ENCODE results near the gene SPINDOC.

Gene SPINDOC

DNA sequence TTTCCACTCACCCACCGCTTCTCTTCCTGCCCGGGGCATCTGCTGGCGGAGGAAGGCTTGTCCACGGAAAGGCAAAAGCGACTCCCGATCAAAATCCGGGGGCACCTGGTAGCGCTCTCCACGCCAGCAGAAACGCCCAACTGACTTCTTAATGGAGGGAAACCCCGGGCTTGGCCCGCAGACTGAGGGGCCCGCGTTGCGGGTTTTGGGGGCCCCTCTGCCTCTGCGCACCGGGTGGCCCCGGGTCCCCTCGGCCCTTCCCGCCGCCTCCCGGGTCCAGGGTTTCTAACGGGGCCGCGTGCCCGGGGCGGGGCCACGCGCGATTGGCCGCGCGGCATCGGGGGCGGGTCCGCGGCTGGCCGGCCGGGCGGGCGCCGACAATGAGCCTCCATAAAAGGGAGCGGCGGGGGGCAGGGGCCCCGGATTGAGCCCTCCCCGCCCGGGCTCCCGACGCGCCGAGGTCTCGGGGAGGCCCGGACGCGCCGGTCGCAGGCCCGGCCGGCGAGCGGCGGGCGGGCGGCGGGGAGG lies at the start of gene SPINDOC:
Gene SPINDOC, plus strand, starts transcription at position 422 of the 528 bp plus-strand sequence. CDS start 231 bp downstream, outside the sequence.
- ChIA-PET CTCF (interaction anchor here (1.0 to 1.3 kb wide), 3 partner anchors 25 to 45 kb away, joined by 3 to 5 read pairs (median 5); partner anchors contain the start of gene MARK2), POLR2A (interaction anchor here (0.6 kb wide), 1 partner anchor 78 kb away, joined by 4 read pairs; no protein-coding TSS in a partner anchor)
- DNase-seq (ENCODE audit: extremely low spot score), result peak; percentile 96
- TF ChIP-seq CTCF (IDR thresholded peaks at IDR 0.05; ENCODE audit: control extremely low read depth, extremely low read depth, low read depth, missing control alignments), result no peak

DNA sequence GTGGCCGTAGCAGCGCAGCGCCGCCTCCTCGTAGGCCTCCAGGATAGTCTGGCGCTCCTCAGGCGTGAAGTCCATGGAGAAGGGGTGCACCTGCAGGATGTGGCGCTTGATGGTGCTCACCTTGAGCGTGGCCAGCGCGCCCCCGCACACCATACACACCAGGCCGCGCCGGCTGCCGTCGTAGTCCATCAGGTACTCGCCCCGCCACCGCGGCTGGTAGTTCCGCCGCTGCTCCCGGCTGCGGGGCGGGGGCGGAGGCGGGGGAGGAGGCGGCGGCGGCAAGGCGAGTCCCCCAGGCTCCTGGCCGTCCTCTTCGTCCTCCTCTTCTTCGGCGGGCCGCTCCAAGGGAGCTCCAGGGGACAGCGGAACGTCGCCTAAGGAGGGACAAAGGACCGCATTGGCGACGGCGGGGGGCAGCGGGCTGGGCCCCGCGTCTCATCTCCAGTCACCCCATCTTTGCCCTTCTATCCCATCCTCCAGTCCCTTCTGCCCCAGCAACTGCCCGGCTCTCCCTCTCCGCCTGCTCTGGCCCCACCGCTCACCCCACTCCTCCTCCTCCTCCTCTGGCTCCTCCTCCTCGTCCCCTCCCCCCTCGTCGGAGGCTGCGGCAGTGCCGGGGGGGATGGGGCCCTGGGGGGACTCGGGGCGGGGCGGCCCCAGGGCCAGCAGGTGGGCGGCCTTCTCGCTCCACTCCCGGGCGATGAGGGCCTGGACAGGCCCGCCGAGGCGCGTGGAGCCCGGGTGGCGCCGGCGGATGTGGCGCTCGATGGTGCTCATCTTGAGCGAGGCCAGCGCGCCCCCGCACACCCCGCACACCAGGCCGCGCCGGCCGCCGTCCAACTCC lies 49.5 kb upstream of the SPINDOC start:
- DNase-seq (ENCODE audit: extremely low spot score), result no peak
- TF ChIP-seq CTCF (IDR thresholded peaks at IDR 0.05; ENCODE audit: control extremely low read depth, extremely low read depth, low read depth, missing control alignments), result no peak
- CTCF ChIA-PET, result no interaction called here

GRCh38 chr11:63764340-63764678 lies 48.9 kb upstream of the SPINDOC start:
- TF ChIP-seq CTCF (IDR thresholded peaks at IDR 0.05; ENCODE audit: control extremely low read depth, extremely low read depth, low read depth, missing control alignments), result no peak
- ChIA-PET CTCF (no interaction called here), POLR2A (no interaction called here)
- no peak for DNase-seq (ENCODE audit: extremely low spot score)

More for the DNA sequence above, 49.5 kb upstream of the SPINDOC start:
- POLR2A ChIA-PET, result no interaction called here

GRCh38 chr11:63764679-63765647 lies 48.3 kb upstream of the SPINDOC start:
- TF ChIP-seq CTCF (IDR thresholded peaks at IDR 0.05; ENCODE audit: control extremely low read depth, extremely low read depth, low read depth, missing control alignments), result no peak
- POLR2A ChIA-PET, result no interaction called here
- DNase-seq (ENCODE audit: extremely low spot score), result no peak
- CTCF ChIA-PET, result no interaction called here

DNA sequence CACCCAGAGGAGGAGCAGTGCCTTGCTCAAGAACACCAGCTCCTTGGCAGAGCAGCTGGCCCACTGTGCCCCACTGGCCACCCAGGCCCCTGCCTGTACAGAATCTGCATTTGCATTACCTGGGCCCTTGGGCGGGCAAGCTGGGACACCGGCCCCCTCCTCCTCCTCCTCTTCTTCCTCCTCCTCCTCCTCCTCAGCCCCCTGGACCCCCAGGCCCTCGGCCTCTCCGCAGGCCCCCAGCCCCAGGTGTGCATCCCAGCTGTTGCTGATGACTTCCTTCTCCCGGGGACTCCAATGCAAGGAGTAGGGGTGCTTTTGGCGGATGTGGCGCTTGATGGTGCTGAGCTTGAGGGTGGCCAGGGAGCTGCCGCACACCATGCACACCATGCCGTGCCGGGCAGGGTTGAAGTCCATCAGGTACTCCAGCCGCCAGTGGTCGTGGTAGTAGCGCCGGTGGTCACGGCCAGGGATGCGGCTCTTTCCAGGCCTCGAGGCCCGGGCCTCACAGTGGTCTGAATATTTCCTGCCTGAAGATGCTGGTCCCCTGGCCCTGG lies 47.5 kb upstream of the SPINDOC start:
- POLR2A ChIA-PET, result no interaction called here

More for the DNA sequence above, 47.5 kb upstream of the SPINDOC start:
- no peak for TF ChIP-seq CTCF (IDR thresholded peaks at IDR 0.05; ENCODE audit: control extremely low read depth, extremely low read depth, low read depth, missing control alignments)
- no peak for DNase-seq (ENCODE audit: extremely low spot score)
- CTCF ChIA-PET, result interaction anchor here (1.0 to 1.2 kb wide), 2 partner anchors 13 to 28 kb away, joined by 3 read pairs; no protein-coding TSS in a partner anchor
